Activated CD8-positive, alpha-beta T cell treated with anti-CD3 and anti-CD28 coated beads for 36 hours (primary cell): Measurements from ENCODE around the gene PIAS1. TPM values are rescaled to one million over a fixed set of nuclear protein-coding genes. Genes with fewer than 3 reads are reported as not detected.

Source experiments
- ATAC-seq: fragments of 200-7000 bp; cut with Tn5 transposase; one replicate; pipeline ENCODE4 v1.10.0; 2021; ENCODE audit warnings: mild to moderate bottlenecking, moderate library complexity
- CTCF ChIA-PET: fragments of 350-600 bp; sonication (Branson Sonifier 250); formaldehyde crosslinking; loops from one replicate; lab custom pipeline; 2021; ENCODE audit warnings: antibody characterized with exemption; lab: Charles Lee
- POLR2A ChIA-PET: fragments of 350-600 bp; sonication (Branson Sonifier 250); formaldehyde crosslinking; loops from one replicate; lab custom pipeline; 2021; ENCODE audit warnings: antibody characterized with exemption; lab: Charles Lee
- DNase-seq: peaks from one replicate; pipeline ENCODE4 v3.0.0-alpha.2; 2020
- H3K27ac Mint-ChIP-seq: one replicate; pipeline ENCODE4 v1.8.0; 2021; ENCODE audit warnings: mild to moderate bottlenecking, mixed read lengths
- H3K27me3 Mint-ChIP-seq: one replicate; pipeline ENCODE4 v1.8.0; 2021; ENCODE audit warnings: mixed read lengths
- H3K36me3 Mint-ChIP-seq: one replicate; pipeline ENCODE4 v1.8.0; 2021; ENCODE audit warnings: low read depth, mixed read lengths
- H3K4me1 Mint-ChIP-seq: one replicate; pipeline ENCODE4 v1.8.0; 2021; ENCODE audit warnings: low read depth, mixed read lengths
- H3K4me3 Mint-ChIP-seq: one replicate; pipeline ENCODE4 v1.8.0; 2021; ENCODE audit warnings: mild to moderate bottlenecking, moderate library complexity, mixed read lengths
- H3K9me3 Mint-ChIP-seq: one replicate; pipeline ENCODE4 v1.8.0; 2021; ENCODE audit warnings: mixed read lengths
- intact Hi-C: fragments of 100-400 bp; cut with micrococcal nuclease; formaldehyde crosslinking; loops from one replicate; pipeline ENCODE4 v1.10.0; 2022
- total RNA-seq, 2 experiments: library from RNA; stranded (reverse); gene quantifications; one replicate each; pipeline ENCODE4 v1.2.3, GENCODE V29; 2021
- TF ChIP-seq, protein P1 (sequence below): fragments of 200-600 bp; IDR thresholded peaks from one replicate; pipeline ENCODE4 v1.8.0; 2022; ENCODE audit warnings: antibody characterized with exemption, mild to moderate bottlenecking

PIAS1 gene
- total RNA-seq, 2 experiments from 2014 or later = 26.0 to 29.8 TPM

DNA sequence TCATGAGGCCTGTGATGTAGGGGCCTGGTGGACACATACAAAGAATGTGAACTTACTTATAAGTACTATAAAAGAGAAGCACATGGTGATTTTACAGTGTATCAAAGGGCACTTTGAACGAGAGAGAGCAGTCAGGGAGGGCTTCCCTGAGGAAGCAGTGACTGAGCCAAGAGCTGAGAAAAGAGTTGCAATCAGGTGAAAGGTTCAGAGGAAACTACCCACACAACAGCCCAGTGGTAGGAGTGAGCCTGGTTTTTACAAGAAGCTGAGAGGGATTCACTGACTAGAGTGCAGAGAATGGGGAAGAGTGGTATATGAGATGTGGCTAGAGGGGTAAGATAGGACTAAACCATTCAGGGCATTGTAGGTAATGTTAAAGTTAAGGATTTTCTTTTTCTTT, 93.9 kb downstream of the PIAS1 start:
- intact Hi-C loops = no loop called here
- H3K36me3 Mint-ChIP-seq = peaks cover 22% of the 10 kb centered on the region
- H3K27me3 Mint-ChIP-seq = no peaks in the 10 kb centered on the region
- TF ChIP-seq, protein P1, sequence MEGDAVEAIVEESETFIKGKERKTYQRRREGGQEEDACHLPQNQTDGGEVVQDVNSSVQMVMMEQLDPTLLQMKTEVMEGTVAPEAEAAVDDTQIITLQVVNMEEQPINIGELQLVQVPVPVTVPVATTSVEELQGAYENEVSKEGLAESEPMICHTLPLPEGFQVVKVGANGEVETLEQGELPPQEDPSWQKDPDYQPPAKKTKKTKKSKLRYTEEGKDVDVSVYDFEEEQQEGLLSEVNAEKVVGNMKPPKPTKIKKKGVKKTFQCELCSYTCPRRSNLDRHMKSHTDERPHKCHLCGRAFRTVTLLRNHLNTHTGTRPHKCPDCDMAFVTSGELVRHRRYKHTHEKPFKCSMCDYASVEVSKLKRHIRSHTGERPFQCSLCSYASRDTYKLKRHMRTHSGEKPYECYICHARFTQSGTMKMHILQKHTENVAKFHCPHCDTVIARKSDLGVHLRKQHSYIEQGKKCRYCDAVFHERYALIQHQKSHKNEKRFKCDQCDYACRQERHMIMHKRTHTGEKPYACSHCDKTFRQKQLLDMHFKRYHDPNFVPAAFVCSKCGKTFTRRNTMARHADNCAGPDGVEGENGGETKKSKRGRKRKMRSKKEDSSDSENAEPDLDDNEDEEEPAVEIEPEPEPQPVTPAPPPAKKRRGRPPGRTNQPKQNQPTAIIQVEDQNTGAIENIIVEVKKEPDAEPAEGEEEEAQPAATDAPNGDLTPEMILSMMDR = no peak
- no peak for ATAC-seq
- peaks cover 17% of the 10 kb centered on the region for H3K4me1 Mint-ChIP-seq
- H3K4me3 Mint-ChIP-seq = no peak overlapping the region
- DNase-seq = no peak
- ChIA-PET POLR2A (interaction anchor here (0.6 kb wide), 1 partner anchor 1494 kb away, joined by 4 read pairs; no protein-coding TSS in a partner anchor), CTCF (interaction anchor here (0.8 kb wide), 1 partner anchor 285 kb away, joined by 4 read pairs; no protein-coding TSS in a partner anchor)
- H3K27ac Mint-ChIP-seq = no peak overlapping the region
- H3K9me3 Mint-ChIP-seq = no peaks in the 10 kb centered on the region

DNA sequence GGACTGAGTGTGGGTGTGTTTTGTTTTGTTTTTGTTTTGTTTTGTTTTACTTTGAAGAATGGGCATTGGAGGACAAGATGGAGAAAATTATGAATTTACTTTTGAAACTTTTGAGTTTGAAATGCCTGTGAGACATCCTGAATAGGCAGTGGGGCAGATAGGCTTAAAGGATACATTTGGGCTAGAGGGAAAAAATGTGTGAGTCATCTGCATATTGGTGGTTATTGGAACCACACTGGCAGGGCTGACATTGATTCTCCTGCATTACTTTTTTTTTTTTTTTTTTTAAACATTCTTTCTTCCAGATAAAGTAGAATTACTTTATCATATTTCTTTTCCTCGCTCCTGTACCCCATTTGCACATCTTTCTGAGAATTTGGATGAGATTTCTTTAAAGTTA, 94.9 kb downstream of the PIAS1 start:
- TF ChIP-seq, protein P1 = no peak
- ChIA-PET POLR2A (no interaction called here), CTCF (interaction anchor here (0.8 kb wide), 1 partner anchor 286 kb away, joined by 4 read pairs; no protein-coding TSS in a partner anchor)
- no peak for ATAC-seq
- intact Hi-C loops = no loop called here
- no peaks in the 10 kb centered on the region for H3K27me3 Mint-ChIP-seq
- H3K4me1 Mint-ChIP-seq = peaks cover 15% of the 10 kb centered on the region
- H3K27ac Mint-ChIP-seq = no peak overlapping the region
- peaks cover 25% of the 10 kb centered on the region for H3K36me3 Mint-ChIP-seq
- no peak for DNase-seq
- H3K4me3 Mint-ChIP-seq = no peak overlapping the region
- no peaks in the 10 kb centered on the region for H3K9me3 Mint-ChIP-seq

DNA sequence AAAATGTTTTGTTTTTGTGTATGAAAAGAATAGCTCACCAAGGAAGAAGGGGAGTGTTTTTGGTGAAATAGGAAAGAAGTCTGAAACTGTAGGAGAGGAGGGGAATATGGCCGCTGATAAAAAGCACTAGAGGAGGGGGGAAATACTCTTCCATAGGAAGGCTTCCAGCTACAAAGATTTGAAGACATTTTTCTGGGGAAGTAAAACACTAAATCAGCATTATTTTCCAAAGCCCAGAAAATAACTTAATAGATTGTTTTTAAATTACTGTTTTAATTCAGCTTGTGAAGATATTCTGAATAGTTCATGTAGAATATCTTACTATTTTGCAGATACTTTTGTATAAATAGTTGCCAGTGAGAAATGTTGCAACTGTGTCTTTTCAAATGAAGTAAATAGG, 96.1 kb downstream of the PIAS1 start:
- peaks cover 31% of the 10 kb centered on the region for H3K36me3 Mint-ChIP-seq
- H3K4me1 Mint-ChIP-seq = peaks cover 15% of the 10 kb centered on the region
- H3K9me3 Mint-ChIP-seq = no peaks in the 10 kb centered on the region
- no peaks in the 10 kb centered on the region for H3K27me3 Mint-ChIP-seq
- H3K4me3 Mint-ChIP-seq = no peak overlapping the region
- ChIA-PET POLR2A (interaction anchor here (0.6 kb wide), 2 partner anchors 19 to 770 kb away, joined by 3 read pairs; no protein-coding TSS in a partner anchor), CTCF (interaction anchor here (0.5 to 0.9 kb wide), 4 partner anchors 10 to 44 kb away, joined by 3 read pairs; no protein-coding TSS in a partner anchor)
- no peak for DNase-seq
- TF ChIP-seq, protein P1 = no peak
- H3K27ac Mint-ChIP-seq = no peak overlapping the region
- no peak for ATAC-seq
- intact Hi-C loops = no loop called here

DNA sequence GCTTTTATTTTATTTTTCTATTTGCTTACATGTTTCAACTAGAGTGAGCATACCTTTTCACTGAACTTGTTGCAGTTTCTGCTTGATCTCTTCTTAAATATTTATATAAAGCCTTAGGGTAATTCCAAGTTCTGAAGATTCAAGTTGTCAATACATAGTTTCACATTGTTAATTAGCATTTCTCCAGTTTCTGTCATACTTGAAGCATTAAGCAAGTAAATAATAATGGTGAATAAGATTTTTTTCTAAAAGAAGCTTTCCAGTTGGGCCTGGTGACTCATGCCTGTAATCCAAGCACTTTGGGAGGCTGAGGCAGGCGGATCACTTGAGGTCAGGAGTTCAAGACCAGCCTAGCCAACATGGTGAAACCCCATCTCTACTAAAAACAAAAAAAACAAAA, 97.2 kb downstream of the PIAS1 start:
- intact Hi-C loops = no loop called here
- DNase-seq = no peak
- Mint-ChIP-seq H3K27ac (no peak overlapping the region), H3K9me3 (no peaks in the 10 kb centered on the region), H3K27me3 (no peaks in the 10 kb centered on the region), H3K4me1 (peaks cover 15% of the 10 kb centered on the region), H3K36me3 (peaks cover 26% of the 10 kb centered on the region), H3K4me3 (no peak overlapping the region)
- no peak for ATAC-seq
- ChIA-PET CTCF (no interaction called here), POLR2A (no interaction called here)
- TF ChIP-seq, protein P1 = no peak

DNA sequence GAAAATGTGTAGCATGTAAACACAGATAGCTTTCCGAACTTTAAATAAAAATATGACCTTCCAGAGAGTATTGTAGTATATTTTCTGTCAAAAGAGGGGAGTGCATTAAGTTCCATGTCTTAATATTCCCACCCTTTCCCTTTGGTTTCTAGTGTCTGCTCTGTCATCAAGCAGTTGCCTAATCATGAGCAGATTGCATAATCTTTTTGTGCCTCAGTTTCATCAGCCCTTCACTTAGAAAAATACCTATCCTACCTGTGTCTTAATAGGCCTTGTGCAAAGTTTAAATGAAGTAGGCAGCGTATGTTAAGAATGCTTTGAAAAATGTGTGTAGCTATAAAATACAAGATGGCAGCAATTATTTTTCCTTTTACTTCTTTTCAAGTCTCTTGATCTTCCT, 98.2 kb downstream of the PIAS1 start:
- H3K9me3 Mint-ChIP-seq = no peaks in the 10 kb centered on the region
- H3K27ac Mint-ChIP-seq = no peak overlapping the region
- POLR2A ChIA-PET = no interaction called here
- H3K36me3 Mint-ChIP-seq = peaks cover 24% of the 10 kb centered on the region
- DNase-seq (no peak), ATAC-seq (no peak)
- intact Hi-C loops = no loop called here
- no peak overlapping the region for H3K4me3 Mint-ChIP-seq
- TF ChIP-seq, protein P1 = no peak
- H3K4me1 Mint-ChIP-seq = peaks cover 15% of the 10 kb centered on the region
- H3K27me3 Mint-ChIP-seq = no peaks in the 10 kb centered on the region
- CTCF ChIA-PET = interaction anchor here (1.0 to 3.9 kb wide), 3 partner anchors 26 to 289 kb away, joined by 3 to 30 read pairs (median 3); no protein-coding TSS in a partner anchor
